ENCODE results near the gene RSPH9.

GRCh38 chr6:43634702-43635303 lies 10.0 kb upstream of the RSPH9 start:
- TF ChIP-seq, protein P1, sequence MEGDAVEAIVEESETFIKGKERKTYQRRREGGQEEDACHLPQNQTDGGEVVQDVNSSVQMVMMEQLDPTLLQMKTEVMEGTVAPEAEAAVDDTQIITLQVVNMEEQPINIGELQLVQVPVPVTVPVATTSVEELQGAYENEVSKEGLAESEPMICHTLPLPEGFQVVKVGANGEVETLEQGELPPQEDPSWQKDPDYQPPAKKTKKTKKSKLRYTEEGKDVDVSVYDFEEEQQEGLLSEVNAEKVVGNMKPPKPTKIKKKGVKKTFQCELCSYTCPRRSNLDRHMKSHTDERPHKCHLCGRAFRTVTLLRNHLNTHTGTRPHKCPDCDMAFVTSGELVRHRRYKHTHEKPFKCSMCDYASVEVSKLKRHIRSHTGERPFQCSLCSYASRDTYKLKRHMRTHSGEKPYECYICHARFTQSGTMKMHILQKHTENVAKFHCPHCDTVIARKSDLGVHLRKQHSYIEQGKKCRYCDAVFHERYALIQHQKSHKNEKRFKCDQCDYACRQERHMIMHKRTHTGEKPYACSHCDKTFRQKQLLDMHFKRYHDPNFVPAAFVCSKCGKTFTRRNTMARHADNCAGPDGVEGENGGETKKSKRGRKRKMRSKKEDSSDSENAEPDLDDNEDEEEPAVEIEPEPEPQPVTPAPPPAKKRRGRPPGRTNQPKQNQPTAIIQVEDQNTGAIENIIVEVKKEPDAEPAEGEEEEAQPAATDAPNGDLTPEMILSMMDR (IDR thresholded peaks at IDR 0.05; ENCODE audit: low read depth, low read length, missing input control): no peak
- TF ChIP-seq YY1 (IDR thresholded peaks at IDR 0.05) (no peak), SP1 (IDR thresholded peaks at IDR 0.05) (no peak), JUND (IDR thresholded peaks at IDR 0.05) (no peak), GABPA (IDR thresholded peaks at IDR 0.05 in 1 of 2, conservative IDR thresholded peaks at IDR 0.05 in 1 of 2) (no peak), RAD21 (IDR thresholded peaks at IDR 0.05) (no peak), TAF1 (conservative IDR thresholded peaks at IDR 0.05) (no peak), HNF4A (conservative IDR thresholded peaks at IDR 0.05) (no peak), EGR1 (IDR thresholded peaks at IDR 0.05; ENCODE audit: low read depth in 2 of 2) (no peak), NR2F2 (IDR thresholded peaks at IDR 0.05) (no peak), HNF4G (IDR thresholded peaks at IDR 0.05) (no peak)
- TF ChIP-seq, protein P2, sequence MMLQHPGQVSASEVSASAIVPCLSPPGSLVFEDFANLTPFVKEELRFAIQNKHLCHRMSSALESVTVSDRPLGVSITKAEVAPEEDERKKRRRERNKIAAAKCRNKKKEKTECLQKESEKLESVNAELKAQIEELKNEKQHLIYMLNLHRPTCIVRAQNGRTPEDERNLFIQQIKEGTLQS (IDR thresholded peaks at IDR 0.05): no peak
- TF ChIP-seq, protein P3, sequence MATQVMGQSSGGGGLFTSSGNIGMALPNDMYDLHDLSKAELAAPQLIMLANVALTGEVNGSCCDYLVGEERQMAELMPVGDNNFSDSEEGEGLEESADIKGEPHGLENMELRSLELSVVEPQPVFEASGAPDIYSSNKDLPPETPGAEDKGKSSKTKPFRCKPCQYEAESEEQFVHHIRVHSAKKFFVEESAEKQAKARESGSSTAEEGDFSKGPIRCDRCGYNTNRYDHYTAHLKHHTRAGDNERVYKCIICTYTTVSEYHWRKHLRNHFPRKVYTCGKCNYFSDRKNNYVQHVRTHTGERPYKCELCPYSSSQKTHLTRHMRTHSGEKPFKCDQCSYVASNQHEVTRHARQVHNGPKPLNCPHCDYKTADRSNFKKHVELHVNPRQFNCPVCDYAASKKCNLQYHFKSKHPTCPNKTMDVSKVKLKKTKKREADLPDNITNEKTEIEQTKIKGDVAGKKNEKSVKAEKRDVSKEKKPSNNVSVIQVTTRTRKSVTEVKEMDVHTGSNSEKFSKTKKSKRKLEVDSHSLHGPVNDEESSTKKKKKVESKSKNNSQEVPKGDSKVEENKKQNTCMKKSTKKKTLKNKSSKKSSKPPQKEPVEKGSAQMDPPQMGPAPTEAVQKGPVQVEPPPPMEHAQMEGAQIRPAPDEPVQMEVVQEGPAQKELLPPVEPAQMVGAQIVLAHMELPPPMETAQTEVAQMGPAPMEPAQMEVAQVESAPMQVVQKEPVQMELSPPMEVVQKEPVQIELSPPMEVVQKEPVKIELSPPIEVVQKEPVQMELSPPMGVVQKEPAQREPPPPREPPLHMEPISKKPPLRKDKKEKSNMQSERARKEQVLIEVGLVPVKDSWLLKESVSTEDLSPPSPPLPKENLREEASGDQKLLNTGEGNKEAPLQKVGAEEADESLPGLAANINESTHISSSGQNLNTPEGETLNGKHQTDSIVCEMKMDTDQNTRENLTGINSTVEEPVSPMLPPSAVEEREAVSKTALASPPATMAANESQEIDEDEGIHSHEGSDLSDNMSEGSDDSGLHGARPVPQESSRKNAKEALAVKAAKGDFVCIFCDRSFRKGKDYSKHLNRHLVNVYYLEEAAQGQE (IDR thresholded peaks at IDR 0.05): no peak
- TF ChIP-seq, protein P4, sequence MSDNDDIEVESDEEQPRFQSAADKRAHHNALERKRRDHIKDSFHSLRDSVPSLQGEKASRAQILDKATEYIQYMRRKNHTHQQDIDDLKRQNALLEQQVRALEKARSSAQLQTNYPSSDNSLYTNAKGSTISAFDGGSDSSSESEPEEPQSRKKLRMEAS (IDR thresholded peaks at IDR 0.05): no peak

Measured in liver (tissue), 3 donors.